GM20431 (cell line): ENCODE data around the gene SNRNP27.
"Not testable (repeated sequence)": the region's sequence is repeated elsewhere in the genome, so short reads cannot be mapped to it uniquely, and the experiment has no call there.

ENCODE experiments used
- in situ Hi-C: fragments of 300-500 bp; cut with MseI, MboI; formaldehyde crosslinking; loops from one replicate; pipeline ENCODE4 v1.15.0; 2020; ENCODE audit warnings: low sequenced_read_pairs; ENCODE audit not compliant: unreplicated experiment

The SNRNP27 gene

GRCh38 chr2:69893684-69894551 lies at the start of gene SNRNP27:
Gene SNRNP27, plus strand, starts transcription at chr2:69893956. Its CDS starts 29 bp downstream, at chr2:69893985.
- in situ Hi-C loops, result no loop called here

GRCh38 chr2:69843993-69844392 lies 49.8 kb upstream of the SNRNP27 start:
- in situ Hi-C loops, result no loop called here

GRCh38 chr2:69844560-69844959 lies 49.2 kb upstream of the SNRNP27 start:
- in situ Hi-C loops, result no loop called here

GRCh38 chr2:69846182-69847067 lies 47.3 kb upstream of the SNRNP27 start:
- in situ Hi-C loops, result no loop called here

GRCh38 chr2:69847068-69847828 lies 46.5 kb upstream of the SNRNP27 start:
- in situ Hi-C loops, result no loop called here

- in situ Hi-C loops, result no loop called here
Observed at GRCh38 chr2:69848186-69848790, 45.5 kb upstream of the SNRNP27 start.

GRCh38 chr2:69858261-69858660 lies 35.5 kb upstream of the SNRNP27 start:
- in situ Hi-C loops, result no loop called here

GRCh38 chr2:69863298-69863697 lies 30.5 kb upstream of the SNRNP27 start:
- in situ Hi-C loops, result no loop called here

GRCh38 chr2:69888451-69888850 lies 5.3 kb upstream of the SNRNP27 start:
- in situ Hi-C loops, result no loop called here

GRCh38 chr2:69889302-69889701 lies 4.5 kb upstream of the SNRNP27 start:
- in situ Hi-C loops, result no loop called here

GRCh38 chr2:69890881-69891280 lies 2.9 kb upstream of the SNRNP27 start:
- in situ Hi-C loops, result no loop called here

- in situ Hi-C loops, result not testable (repeated sequence)
Observed at GRCh38 chr2:69892838-69893424, 825 bp upstream of the SNRNP27 start.

GRCh38 chr2:69894737-69895136 lies 981 bp downstream of the SNRNP27 start:
- in situ Hi-C loops, result not testable (repeated sequence)

GRCh38 chr2:69902213-69902922 lies 8.6 kb downstream of the SNRNP27 start:
- in situ Hi-C loops, result loop anchor here (25.0 kb wide), 1 partner anchor 260 kb away; no protein-coding TSS in a partner anchor

GRCh38 chr2:69907216-69907615 lies 13.5 kb downstream of the SNRNP27 start:
- in situ Hi-C loops, result loop anchor here (25.0 kb wide), 1 partner anchor 255 kb away; no protein-coding TSS in a partner anchor

GRCh38 chr2:69911985-69912563 lies 18.3 kb downstream of the SNRNP27 start:
- in situ Hi-C loops, result loop anchor here (25.0 kb wide), 1 partner anchor 250 kb away; no protein-coding TSS in a partner anchor

GRCh38 chr2:69914164-69914949 lies 20.6 kb downstream of the SNRNP27 start:
- in situ Hi-C loops, result loop anchor here (25.0 kb wide), 1 partner anchor 248 kb away; no protein-coding TSS in a partner anchor
